ENCODE measurements around the gene NSUN6.

GRCh38 chr10:18557960-18558359 lies 93.4 kb downstream of the NSUN6 start:
- TF ChIP-seq SMC3 (IDR thresholded peaks at IDR 0.05; ENCODE audit: low read depth, low read length) = no peak
- TF ChIP-seq REST (IDR thresholded peaks at IDR 0.05; ENCODE audit: low read depth, low read length) = no peak
- no peak for TF ChIP-seq IRF3 (IDR thresholded peaks at IDR 0.05; ENCODE audit: low read depth, low read length)
- no peak for TF ChIP-seq GABPA (IDR thresholded peaks at IDR 0.05; ENCODE audit: low read depth)
- no peak for TF ChIP-seq CTCF (IDR thresholded peaks at IDR 0.05)
- TF ChIP-seq TCF12 (IDR thresholded peaks at IDR 0.05) = no peak
- no peak for TF ChIP-seq MAX (IDR thresholded peaks at IDR 0.05; ENCODE audit: low read depth)
- TF ChIP-seq MXI1 (IDR thresholded peaks at IDR 0.05; ENCODE audit: low read depth, low read length) = no peak
- TF ChIP-seq POLR2AphosphoS5 (IDR thresholded peaks at IDR 0.05; ENCODE audit: low read depth, low read length) = no peak
- no peak for TF ChIP-seq RAD21 (IDR thresholded peaks at IDR 0.05; ENCODE audit: low read length)
- no peak for TF ChIP-seq JUND (IDR thresholded peaks at IDR 0.05)
- TF ChIP-seq EP300 (IDR thresholded peaks at IDR 0.05; ENCODE audit: borderline replicate concordance in 1 of 2, low read depth in 1 of 2, low read length in 1 of 2) = no peak

Measured in SK-N-SH (cell line).